HG02678 (cell line): ENCODE results near the gene STPG4.

Experiments used
- ATAC-seq: cut with Tn5 transposase; IDR thresholded peaks from one replicate; pipeline ENCODE4 v1.9.1; 2021; ENCODE audit warnings: mild to moderate bottlenecking, moderate library complexity; ENCODE audit not compliant: unreplicated experiment

Gene STPG4

DNA sequence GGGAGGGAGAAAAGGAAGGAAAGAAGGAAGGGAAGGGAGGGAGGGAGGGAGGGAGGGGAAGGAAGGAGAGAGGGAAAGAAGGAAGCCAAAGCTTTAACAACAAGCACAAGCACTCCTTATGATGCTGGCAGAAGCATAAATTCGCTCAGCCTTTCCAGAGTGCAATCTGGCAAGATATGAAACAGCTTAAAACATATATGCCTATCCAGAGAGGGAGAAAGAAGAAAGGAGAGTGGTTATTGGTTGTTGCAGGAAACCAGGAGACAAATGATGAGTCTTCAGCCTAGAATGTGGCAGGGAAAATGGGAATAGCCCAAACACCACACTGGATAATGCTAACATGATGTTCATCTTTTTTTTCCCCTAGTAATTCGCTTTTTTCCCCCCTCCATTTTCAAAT, 64.0 kb downstream of the STPG4 start:
- ATAC-seq: no peak

DNA sequence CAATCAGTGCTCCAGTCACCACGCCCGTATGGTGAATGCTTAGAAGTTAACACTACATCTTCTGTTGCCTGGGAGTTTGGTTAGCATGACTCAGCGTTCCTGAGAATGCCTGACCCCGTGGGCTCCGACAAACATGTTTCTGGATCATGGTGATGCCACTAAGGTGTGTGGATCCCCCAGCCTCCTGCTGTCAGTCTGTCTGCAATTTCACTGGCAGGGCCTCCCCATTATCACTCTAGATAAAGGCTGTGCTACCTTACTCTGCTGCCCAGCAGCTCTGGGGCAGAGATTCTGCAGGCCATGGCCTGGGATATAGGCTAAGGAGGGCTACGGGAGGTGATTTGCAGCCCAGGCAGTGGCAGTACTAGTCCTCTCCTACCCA, 66.0 kb downstream of the STPG4 start:
- ATAC-seq: no peak

DNA sequence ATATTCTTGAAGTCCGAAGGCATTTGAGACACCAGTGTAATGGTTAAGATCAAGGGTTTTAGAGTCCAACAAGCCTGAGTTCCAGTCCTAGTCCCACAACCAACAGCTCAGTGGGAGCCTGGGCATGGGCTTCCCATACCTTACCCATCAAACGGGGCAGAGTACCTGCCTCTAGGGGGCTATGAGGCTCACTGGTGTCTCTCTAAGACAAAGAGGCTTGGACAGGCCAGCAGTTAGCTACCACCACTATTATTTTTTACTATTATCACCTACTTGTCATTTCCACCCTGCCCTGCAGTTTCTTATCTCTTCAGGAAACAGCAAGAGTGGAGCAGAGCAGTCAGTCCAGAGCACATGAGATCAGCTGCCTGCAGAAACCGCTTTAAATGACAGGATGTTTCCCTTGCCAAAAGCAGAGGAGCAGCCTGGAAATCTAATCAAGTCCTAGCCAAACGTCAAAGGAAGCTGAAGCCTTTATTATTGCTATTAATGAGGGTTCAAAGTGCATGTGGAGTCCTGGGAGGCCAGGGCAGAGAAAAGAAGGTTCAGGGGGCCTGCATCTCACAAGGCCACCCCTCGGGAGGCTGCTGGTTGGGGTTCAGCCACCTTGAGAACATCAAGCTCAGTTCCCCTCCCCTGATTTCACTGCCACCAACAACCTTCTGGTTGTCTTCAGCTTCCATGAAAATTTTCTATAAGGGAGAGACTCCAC, 66.6 kb downstream of the STPG4 start:
- no peak for ATAC-seq

DNA sequence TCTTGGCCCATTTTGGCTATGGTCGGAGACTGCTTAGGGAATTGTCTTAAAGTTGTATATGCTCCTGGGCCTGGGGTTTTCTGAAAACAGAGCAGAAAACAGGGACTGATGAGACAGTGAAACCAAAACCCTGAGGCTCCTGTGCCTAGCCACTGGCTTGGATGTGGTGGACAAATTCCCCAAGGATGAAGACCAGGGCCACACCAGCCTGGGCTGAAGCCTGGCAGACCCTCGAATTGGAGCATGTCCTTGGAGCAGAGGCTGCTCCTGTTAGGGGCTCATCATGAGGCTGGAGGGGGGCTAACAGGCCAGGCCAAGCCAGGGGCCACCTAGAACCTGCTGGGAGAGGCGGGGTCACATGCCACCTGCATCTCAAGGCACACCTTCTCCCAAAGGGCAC, 68.1 kb downstream of the STPG4 start:
- no peak for ATAC-seq

DNA sequence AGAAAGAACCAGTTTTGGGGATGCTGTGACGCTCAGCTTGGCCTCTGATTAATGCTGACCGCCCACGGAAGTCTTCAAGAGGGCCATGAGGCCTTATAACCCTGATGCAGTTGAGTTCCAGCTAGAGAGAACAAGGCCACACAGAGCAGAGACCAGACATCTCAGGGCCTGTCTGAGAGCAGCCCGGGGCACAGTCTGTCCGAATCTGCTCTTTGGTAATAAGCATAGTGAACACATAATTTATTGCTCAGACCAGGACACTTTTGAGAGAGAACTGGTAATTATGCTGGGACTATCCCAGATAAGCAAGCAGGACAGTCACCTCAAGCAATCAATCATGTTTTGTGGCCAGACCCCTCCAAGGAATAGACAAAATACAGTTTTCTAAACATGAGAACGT, 68.5 kb downstream of the STPG4 start:
- ATAC-seq: no peak

DNA sequence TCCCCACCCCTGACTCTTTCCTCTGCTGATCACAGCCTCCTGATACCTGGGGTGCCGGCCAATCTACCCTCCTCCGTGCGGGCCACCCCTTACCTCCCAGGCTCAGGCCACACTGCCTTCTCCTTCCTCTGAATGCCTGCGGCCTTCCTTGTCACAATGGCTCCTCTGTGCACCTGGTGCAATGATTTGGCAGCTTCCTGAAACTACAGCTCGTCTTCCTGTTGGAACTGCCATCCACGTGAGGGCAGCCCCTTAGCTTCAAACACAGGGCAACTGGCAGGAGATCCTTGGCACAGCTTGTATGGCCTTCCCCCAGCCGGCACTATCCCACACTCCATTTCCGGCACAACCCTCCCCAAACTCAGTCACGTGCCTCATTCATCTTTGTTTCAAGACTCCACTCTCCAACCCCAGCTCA, 69.0 kb downstream of the STPG4 start:
- no peak for ATAC-seq

DNA sequence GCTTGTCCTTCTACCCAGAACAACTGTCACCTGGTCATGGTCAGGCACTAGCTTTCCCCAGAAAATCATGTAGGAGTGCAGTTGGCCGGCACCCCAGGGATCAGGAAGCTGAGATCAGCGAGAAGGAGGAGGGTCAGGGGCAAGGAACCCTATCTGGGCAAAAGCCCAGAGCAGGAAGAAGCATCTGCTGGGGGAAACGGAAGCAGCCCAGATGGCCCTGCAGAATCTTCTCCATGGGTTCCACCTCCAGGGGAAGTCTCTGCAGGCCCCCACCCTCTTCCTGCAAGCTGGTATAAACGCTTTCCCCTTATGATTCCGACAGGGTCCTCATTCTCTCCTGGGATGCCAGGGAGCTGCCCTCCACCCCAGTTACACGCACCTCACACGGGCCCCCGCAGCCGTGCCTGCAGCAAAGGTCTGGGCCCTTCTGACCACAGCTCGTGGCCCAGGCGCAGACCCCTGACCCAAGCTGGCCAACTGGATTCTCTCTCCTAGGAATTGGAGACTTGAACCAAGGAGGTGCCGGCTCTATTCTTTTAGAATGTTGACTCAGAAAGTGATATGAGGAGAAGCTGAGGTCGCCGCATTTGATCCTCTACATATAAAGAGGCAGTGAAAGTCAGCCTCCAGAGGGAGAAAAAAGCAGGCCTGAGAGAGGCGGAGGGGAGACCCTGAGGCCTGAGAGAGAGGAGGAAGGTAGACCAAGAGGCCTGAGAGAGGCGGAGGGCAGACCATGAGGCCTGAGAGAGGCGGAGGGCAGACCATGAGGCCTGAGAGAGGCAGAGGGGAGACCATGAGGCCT, 71.0 kb downstream of the STPG4 start:
- ATAC-seq: no peak

DNA sequence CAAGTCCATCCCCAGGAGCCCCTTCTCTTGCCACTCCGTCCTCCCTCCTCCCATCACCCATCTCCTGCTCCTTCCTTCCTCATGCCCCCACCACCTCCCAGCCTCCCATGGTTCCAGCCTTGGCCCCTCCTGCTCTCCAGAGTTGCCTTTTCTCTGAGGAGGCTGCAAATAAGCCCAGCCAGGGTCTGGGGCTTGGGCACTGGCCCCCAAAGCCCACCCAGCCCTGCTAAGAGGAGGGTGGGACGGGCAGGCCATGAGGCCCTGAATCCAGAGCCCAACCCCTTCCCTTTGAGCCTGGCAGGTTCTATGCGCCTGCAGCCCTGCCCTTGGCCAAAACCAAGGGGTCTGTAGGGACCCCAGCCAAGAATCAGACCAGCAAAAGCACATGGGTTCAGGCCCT, 71.6 kb downstream of the STPG4 start:
- no peak for ATAC-seq

DNA sequence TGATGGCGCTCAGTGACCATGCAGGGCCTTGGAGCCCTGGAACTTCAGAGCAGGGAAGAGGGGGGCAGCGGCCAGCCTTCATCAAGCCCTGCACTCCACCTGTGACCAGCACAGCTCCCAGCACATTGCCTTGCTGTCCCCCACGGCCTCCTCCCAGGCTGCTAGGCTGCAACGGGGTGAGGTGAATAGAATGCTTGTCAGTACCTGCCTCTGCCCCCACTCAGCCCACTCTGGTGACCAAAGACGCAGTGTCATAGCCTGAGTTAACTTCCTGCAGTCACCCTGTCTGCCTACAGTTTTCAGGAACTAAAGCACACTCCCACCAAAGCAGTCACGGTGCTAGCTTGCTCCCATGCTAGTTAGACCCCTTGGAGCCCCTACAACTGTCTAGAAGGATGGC, 72.1 kb downstream of the STPG4 start:
- ATAC-seq: no peak

DNA sequence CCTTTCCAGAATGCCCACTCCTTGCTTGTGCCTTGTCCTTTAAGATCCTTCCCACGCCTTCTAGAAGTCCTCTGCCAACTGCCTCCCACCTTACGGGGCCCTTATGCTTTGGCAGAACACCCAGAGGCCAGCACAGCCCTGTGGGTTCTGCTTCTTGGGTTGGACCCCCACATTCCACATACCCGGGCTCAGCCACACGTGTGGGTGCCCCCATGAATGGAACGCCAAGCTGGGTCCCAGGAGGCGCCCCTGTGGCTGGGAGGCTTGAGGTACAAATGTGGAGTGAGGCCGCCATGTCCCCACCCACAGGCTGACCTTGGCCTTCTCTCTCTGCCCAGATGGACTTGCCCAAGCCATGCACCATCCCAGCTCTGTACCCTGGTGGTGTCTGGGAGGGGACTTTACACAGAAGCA, 74.2 kb downstream of the STPG4 start:
- no peak for ATAC-seq

DNA sequence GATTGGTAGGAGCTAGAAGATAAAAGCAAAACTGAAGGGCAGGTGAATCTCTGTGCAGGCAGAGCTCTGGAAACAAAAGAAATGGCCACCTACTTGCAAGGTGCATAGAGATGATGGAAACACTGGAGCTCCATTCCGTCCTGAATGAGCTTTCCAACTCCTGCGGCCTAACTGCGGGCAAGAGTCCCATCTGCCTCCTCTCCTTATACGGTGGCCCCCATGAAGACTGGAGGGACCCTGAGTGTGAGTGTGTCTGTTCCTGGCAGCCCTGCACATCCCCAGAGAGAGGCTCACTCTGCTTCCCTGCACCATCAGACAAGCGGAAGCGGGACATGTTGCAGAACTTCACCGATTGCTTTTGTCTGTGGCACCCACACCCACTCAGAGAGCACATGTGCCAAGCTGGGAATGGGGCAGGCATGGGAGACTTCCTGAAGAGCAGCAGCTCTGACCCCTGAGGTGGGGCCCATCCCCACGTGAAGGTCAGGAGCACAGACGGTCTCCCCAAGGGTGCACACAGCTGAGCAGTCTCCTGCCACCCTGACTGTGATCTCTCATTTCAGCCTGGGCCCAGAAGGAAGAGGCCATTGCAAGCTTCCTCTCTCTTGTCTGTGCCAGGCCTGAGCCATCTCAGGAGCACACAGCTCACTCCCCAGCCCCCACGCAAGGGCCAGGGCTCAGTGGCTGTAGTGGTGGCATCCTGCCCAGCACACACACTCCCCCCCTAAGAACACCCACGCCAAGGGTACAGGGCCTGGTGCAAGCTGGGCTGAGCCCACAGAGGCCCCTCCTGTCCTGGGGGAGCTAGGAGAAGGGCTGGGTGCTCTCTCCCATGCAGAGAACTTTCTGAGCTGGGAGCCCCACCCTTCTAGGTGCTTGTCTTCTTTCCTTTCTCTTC, 75.3 kb downstream of the STPG4 start:
- ATAC-seq: no peak

DNA sequence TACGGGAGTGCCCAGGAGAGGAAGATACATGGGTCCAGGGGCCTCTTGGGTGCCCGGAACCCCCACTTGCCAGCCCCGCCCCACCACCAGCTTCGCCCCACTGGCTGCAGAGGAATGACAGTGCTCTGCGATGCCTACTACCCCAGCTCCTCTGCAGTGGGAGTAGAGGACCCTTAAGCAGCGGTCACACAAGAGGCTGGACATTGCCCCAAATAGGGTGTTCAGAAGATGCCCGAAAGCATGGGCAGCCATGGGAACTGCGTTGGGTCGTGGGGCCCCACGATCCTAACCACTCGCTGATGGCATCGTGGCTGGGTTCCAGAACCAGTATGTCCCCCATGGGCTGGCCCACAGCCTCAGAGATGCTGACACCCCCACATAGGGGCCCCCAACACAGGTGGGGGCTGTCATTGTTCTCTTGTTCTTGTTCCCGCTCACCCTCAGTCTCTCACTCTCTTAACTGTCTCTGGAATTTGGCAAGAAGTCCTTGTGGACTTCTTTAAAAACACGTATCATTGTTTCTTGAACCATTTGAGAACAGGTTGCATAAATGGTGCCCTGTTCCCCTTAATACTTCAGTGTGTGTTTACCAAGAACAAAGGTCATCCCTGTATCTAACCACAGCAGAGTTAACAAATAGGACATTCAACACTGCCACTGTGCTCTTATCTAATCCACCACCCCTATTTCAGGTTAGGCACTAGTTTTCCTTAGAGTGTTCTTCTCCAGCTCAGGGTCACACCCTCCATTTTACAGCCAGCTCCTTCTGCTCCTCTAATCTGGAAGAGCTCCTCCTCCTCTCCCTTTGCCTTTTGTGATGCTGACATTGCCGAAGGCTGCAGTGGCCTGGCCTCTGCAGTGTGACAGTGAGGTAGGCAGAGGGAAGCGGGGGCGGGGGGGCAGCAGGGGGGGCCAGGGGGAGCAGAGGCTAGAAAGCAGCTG, 76.3 kb downstream of the STPG4 start:
- no peak for ATAC-seq

DNA sequence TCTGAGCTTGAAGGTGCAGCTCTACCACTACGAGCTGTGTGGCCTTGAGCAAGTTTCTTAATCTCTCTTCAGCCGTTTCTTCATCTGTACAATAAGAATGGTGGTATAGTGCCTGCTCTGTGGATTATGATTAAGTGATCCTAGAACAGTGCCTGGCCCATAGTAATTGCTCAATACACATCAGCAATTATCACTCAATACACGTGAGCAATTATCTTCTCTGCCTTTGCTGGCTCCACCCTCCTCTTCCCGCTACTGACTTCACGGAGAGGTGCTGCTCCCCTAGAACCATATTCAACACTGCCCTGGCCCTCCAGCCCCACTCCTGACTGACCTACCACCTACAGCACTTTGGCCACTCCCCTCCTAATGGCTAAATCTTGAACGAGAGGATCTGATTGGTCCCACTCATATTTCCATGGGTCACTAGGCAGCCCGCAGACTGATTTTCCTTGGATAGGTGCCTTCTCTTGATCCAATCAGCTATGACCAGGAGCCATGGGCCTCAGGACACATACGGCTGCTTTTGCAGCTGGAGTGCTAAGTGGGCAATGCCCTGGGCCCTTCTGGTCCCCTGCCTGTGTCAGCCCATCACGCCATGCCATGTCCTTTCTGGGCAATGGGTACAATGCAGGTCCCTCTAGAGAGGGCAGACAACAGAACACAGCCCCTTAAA, 77.5 kb downstream of the STPG4 start:
- no peak for ATAC-seq

DNA sequence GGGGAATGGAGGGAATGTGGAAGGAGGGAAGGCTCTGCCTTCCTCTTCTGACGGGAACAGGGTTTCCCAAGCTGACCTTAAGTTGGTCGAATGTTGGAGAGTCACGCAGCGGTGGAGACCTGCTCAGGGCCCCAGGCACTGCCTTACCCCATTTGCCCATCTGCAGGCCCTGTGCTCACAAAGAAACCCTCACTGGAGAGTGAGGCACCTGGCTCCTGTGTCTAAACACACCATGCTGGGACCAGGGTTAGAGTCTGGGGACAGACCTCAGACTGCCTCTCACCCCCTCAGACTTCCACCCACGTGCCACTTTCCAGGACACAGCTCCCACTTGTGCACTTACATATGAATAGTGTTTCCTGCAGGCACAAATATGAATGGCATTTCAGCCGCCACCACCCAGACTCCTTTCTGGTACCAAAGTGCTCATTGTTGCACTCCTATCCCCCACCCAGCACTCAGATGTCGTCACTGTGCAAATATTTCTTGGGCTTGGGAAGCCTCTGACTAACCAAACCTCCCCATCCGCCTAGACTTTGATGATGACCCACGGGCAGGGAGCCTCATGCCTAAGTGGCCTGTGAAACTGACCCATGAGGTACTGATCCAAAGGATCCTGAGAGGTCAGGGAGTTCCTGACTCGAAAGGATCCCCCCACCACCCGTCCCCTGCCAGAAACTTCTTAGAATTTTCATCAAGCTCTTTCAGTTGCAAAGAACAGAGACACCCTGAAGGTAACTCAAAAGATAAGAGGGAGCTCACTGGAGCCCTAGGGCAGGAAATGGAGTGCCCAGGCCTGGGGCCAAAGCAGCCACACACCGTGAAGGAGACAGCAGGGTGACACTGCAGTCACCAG, 78.3 kb downstream of the STPG4 start:
- no peak for ATAC-seq

DNA sequence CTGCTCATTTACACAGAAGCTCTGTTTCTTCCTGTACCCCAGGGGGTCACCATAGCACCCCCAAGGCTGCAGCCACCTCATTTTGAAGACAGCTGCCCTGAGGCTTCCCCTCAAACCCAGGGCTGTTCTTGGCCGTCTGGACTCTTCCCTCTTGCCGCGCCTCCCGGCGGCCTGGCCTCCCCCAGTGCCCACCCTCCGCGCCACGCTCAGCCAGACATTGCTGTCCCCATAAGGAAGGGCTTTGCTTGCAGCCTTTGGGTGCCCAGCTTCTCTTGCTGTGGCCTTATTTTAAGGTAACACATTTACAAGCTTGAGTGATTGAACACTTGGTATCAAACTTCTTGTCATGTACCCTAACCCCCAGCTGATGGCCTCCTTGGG, 79.0 kb downstream of the STPG4 start:
- ATAC-seq: no peak

DNA sequence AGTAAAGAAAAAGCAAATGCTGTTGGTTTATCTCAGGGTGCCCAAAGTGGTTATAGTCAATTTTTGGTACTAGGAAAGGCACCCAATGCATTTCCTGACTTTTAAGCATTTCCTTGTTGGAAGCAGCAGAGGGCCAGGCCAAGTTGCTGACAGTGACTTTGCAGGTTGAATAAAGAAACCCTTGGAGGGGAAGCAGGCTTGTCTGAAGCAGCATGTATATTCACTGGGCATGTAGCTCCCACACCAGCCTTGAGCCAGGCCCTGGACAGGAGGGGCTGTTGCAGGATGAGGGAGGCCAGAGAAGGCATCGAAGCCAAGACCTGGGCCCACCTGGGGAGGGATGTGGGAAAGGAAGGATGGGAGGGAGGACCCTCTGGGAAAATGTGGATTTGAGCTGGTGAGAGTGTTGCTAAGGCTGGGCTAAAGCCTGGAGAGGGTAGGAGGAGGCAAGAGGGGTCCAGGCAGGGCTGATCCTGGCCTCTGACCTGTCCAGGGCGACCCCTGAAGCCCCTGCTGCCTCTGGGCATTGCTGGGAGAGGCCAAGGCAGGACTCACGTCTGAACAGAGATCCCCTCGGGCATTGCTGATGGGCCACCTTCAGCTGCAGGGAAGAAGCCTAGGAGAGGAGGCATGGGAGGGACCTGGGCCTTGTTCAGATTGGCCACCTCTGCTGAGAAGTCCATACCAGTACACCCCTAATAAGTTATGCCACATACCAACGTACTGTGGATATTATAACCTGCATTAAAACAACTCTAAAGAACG, 79.6 kb downstream of the STPG4 start:
- no peak for ATAC-seq

DNA sequence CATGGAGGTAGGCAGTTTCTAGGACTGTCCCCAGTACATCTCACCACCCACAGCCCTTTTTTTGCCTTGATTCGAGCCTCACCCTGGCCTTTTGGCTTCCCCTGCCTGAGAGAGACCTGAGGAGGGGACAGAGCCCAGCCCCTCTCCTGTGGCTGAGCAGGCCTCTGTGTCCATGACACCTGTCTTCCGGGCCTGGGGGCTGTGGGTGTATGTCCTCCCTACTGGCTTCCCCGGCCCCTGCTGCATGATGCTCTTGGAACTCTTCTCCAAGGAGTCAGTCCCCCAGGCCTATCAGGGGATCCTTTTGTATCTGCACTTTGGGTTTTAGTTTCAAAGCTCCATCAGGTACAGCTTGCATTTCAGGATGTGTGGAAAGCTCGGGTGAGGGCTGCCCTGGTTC, 80.4 kb downstream of the STPG4 start:
- ATAC-seq: no peak

DNA sequence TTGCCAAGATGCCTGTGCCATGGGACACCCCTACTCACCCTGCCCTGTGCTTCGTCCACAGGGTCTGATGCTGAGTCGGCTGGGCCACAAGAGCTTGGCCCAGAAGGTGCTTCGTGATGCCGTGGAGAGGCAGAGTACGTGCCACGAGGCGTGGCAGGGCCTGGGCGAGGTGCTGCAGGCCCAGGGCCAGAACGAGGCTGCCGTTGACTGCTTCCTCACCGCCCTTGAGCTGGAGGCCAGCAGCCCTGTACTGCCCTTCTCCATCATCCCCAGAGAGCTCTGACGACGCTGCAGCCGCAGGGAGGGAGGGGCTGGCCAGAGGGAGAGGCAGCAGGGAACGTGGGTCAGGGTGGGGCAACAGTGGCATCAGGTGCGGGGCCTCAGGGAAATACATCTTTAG, 81.5 kb downstream of the STPG4 start:
- no peak for ATAC-seq
